Astrocyte of the cerebellum (primary cell): ENCODE data around the gene PDCL2.

Source experiments
- DNase-seq: peaks from one replicate; pipeline ENCODE4 v3.0.0-alpha.2; 2011; ENCODE audit warnings: low read depth
- H3K4me3 ChIP-seq: 2 replicates; pipeline ENCODE4 v1.5.1; 2011; ENCODE audit warnings: mild to moderate bottlenecking, low read depth, low read length, moderate library complexity
- CTCF ChIP-seq: IDR thresholded peaks from 2 replicates; pipeline ENCODE4 v1.5.1; 2012; ENCODE audit warnings: low read length, low read depth, moderate library complexity, mild to moderate bottlenecking; ENCODE audit errors: missing control alignments
- in situ Hi-C: cut with HindIII; loops from 2 replicates; pipeline ENCODE4 v1.10.0; 2017; ENCODE audit warnings: low sequenced_read_pairs

Gene PDCL2

GRCh38 chr4:55517526-55518229 is 74.4 kb downstream of the PDCL2 start:
- TF ChIP-seq CTCF = no peak
- H3K4me3 ChIP-seq = no peak overlapping the region
- in situ Hi-C loops = no loop called here
- DNase-seq = no peak

- no peak overlapping the region for H3K4me3 ChIP-seq
- in situ Hi-C loops = no loop called here
- no peak for TF ChIP-seq CTCF
- DNase-seq = no peak
These were observed 79.0 kb downstream of the PDCL2 start for GRCh38 chr4:55512922-55513571.

DNA sequence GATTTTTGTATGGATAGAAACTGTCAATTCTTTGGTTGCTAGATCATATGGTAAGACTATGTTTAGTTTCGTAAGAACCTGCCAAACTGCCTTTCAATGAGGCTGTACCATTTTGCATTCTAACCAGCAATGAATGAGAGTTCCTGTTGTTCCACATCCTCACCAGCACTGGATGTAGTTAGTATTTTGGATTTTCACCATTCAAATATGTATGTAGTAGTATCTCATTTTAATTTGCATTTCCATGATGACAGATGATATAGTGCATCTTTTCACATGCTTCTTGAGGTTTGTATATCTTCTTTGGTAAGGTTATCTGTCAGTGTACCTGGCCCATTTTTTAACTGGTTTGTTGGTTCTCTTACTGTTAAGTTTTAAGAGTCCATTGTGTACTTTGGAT is 80.0 kb downstream of the PDCL2 start:
- H3K4me3 ChIP-seq = no peak overlapping the region
- no peak for DNase-seq
- TF ChIP-seq CTCF = no peak
- in situ Hi-C loops = no loop called here

GRCh38 chr4:55510685-55511084 is 81.4 kb downstream of the PDCL2 start:
- in situ Hi-C loops = no loop called here
- no peak for DNase-seq
- no peak for TF ChIP-seq CTCF
- no peak overlapping the region for H3K4me3 ChIP-seq

DNA sequence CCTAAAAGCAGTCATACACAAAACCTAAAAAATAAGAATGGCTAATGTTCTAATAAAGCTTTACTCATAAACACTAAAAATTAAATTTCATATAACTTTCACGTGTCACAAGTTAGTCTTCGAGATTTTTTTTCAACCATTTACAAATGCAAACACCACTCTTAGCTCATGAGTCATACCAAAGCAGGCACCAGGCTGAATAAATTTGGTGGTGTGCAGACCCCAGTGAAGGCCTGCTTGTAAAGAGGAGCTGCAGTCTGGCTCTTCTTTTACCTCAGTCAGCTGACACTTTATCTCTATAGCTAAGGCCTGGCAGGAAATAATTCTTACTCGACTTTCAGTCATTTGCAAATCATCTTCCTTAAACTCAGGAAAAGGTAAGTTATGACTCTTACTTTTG is 82.8 kb downstream of the PDCL2 start:
- DNase-seq = no peak
- in situ Hi-C loops = no loop called here
- no peak overlapping the region for H3K4me3 ChIP-seq
- TF ChIP-seq CTCF = no peak

DNA sequence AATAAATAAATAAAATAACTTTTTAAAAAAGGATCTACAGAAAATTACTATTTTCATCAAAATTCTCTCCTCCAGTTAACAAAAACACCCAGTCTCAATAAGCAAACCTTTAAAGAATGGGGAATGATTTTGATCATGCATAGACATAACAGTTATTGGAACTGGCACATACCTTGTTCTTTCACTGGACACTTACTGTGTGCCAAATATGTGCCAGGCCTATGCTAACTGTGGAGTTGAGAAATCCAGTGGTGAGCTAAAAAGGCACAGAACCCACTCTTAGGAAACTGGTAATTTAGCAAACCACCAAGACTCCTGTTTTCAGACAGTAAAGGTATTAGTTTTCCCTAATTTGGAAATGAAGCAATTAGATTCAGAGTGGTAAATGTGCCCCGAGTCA is 84.4 kb downstream of the PDCL2 start:
- H3K4me3 ChIP-seq = no peak overlapping the region
- no peak for DNase-seq
- no peak for TF ChIP-seq CTCF
- in situ Hi-C loops = no loop called here
